Loucy (cell line): ENCODE measurements around the gene MYRIP.

Experiments used
- H2AFZ ChIP-seq: fragments of 200-600 bp; sonication (generic); 2 replicates; pipeline ENCODE4 v1.6.0; 2016; ENCODE audit warnings: antibody characterized with exemption, mild to moderate bottlenecking, low read length, moderate library complexity
- H3F3A ChIP-seq: fragments of 200-600 bp; 2 replicates; pipeline ENCODE4 v1.6.0; 2016; ENCODE audit warnings: antibody characterized with exemption, low read depth, mild to moderate bottlenecking
- H3K27me3 ChIP-seq: fragments of 200-600 bp; sonication (generic); 2 replicates; pipeline ENCODE4 v1.6.1; 2014; ENCODE audit warnings: low read length, mild to moderate bottlenecking; ENCODE audit not compliant: insufficient read depth, poor library complexity, severe bottlenecking
- H3K36me3 ChIP-seq: fragments of 200-600 bp; sonication (generic); 2 replicates; pipeline ENCODE4 v1.6.1; 2016; ENCODE audit warnings: low read length; ENCODE audit not compliant: insufficient read depth
- H3K4me1 ChIP-seq: fragments of 200-600 bp; sonication (generic); 2 replicates; pipeline ENCODE4 v1.5.1; 2014; ENCODE audit warnings: low read length, mild to moderate bottlenecking; ENCODE audit not compliant: insufficient read depth, poor library complexity, severe bottlenecking
- H3K4me2 ChIP-seq: fragments of 200-600 bp; sonication (generic); 2 replicates; pipeline ENCODE4 v1.6.0; 2014; ENCODE audit warnings: antibody characterized with exemption, low read length, low read depth, mild to moderate bottlenecking; ENCODE audit not compliant: poor library complexity, severe bottlenecking
- H3K4me3 ChIP-seq: fragments of 200-600 bp; sonication (generic); 2 replicates; pipeline ENCODE4 v1.5.1; 2014; ENCODE audit warnings: low read length, mild to moderate bottlenecking, mixed read lengths; ENCODE audit not compliant: poor library complexity, severe bottlenecking
- H3K79me2 ChIP-seq: fragments of 200-600 bp; sonication (generic); 2 replicates; pipeline ENCODE4 v1.6.1; 2014; ENCODE audit warnings: low read length; ENCODE audit not compliant: insufficient read depth
- H3K9ac ChIP-seq: fragments of 200-600 bp; sonication (generic); 2 replicates; pipeline ENCODE4 v1.6.0; 2014; ENCODE audit warnings: mild to moderate bottlenecking, low read depth, low read length, moderate library complexity; ENCODE audit not compliant: poor library complexity, severe bottlenecking
- H3K9me2 ChIP-seq: fragments of 200-600 bp; sonication (generic); replicated peaks from 2 replicates; pipeline ENCODE4 v1.6.1; 2016; ENCODE audit warnings: low read depth, low read length, mixed read lengths
- H3K9me3 ChIP-seq: fragments of 200-600 bp; sonication (generic); 2 replicates; pipeline ENCODE4 v1.6.1; 2014; ENCODE audit warnings: mild to moderate bottlenecking, antibody characterized with exemption, low read length, low read depth; ENCODE audit not compliant: insufficient read depth
- H4K20me1 ChIP-seq: fragments of 200-600 bp; sonication (generic); 2 replicates; pipeline ENCODE4 v1.6.0; 2014; ENCODE audit warnings: antibody characterized with exemption, low read length, mild to moderate bottlenecking; ENCODE audit not compliant: insufficient read depth, poor library complexity, severe bottlenecking
- EZH2phosphoT487 ChIP-seq: fragments of 200-600 bp; IDR thresholded peaks from 2 replicates; pipeline ENCODE4 v1.6.1; 2018; ENCODE audit warnings: antibody characterized with exemption, mild to moderate bottlenecking, moderate library complexity, borderline replicate concordance
- TF ChIP-seq, protein P1 (sequence below): fragments of 200-600 bp; sonication (generic); conservative IDR thresholded peaks from 2 replicates; pipeline ENCODE4 v1.5.1; 2014; ENCODE audit warnings: mild to moderate bottlenecking, antibody characterized with exemption, low read length

Gene MYRIP

DNA sequence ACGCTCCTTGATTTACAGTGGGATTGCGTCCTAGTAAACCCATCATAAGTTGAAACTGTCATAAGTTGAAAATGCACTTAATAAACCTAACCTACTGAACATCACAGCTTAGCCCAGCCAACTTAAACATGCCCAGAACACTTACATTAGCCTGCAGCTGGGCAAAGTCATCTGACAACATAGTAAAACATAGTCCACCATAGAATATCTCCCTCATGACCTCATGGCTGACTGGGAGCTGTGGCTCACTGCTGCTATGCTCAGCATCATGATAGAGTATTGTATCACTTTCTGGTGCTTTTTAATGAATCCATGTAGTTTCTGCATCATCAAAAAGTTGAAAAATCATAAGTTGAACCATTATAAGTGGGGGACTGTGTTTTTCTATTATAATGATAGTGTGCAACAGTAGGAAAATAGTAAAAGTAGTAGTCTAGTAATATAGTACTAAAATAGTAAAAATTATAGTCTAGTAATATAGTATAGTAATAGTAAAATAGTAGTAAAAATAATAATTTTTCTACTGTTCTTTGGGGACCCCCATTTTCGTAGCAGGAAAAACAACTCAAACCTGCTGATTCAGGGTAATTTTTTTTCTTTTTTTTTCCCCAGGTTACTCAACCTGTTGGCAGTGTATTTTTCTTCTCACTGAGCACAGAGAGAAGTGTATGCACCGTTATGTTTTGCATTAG is 233.5 kb downstream of the MYRIP start:
- TF ChIP-seq, protein P1, sequence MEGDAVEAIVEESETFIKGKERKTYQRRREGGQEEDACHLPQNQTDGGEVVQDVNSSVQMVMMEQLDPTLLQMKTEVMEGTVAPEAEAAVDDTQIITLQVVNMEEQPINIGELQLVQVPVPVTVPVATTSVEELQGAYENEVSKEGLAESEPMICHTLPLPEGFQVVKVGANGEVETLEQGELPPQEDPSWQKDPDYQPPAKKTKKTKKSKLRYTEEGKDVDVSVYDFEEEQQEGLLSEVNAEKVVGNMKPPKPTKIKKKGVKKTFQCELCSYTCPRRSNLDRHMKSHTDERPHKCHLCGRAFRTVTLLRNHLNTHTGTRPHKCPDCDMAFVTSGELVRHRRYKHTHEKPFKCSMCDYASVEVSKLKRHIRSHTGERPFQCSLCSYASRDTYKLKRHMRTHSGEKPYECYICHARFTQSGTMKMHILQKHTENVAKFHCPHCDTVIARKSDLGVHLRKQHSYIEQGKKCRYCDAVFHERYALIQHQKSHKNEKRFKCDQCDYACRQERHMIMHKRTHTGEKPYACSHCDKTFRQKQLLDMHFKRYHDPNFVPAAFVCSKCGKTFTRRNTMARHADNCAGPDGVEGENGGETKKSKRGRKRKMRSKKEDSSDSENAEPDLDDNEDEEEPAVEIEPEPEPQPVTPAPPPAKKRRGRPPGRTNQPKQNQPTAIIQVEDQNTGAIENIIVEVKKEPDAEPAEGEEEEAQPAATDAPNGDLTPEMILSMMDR: no peak
- TF ChIP-seq EZH2phosphoT487: no peak
- Histone ChIP-seq H3K27me3 (peaks cover 17% of the 10 kb centered on the region), H3K9me2 (no peaks in the 10 kb centered on the region), H2AFZ (no peak overlapping the region), H3K4me1 (no peaks in the 10 kb centered on the region), H3K36me3 (no peaks in the 10 kb centered on the region), H3K4me2 (no peak overlapping the region), H3K9me3 (no peaks in the 10 kb centered on the region), H3K4me3 (no peak overlapping the region), H4K20me1 (no peaks in the 10 kb centered on the region), H3F3A (no peaks in the 10 kb centered on the region), H3K79me2 (no peaks in the 10 kb centered on the region), H3K9ac (no peak overlapping the region)

DNA sequence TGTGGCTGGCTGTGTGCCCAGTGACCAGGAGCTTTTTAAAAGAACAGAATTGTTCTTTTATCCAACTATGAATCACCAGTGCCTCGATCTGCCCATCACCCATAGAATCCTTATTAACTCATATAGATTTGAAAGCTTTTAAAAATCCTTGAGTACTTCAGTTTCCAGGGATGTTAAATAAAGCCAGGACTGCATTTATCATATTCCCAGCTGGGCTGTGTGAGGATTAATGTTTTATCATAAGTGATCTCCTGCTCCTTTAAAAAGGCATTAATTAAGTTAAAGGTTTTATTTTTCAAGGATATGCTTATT is 234.0 kb downstream of the MYRIP start:
- H2AFZ ChIP-seq: no peak overlapping the region
- H3K9me3 ChIP-seq: no peaks in the 10 kb centered on the region
- no peaks in the 10 kb centered on the region for H3K9me2 ChIP-seq
- no peak overlapping the region for H3K9ac ChIP-seq
- TF ChIP-seq EZH2phosphoT487: no peak
- TF ChIP-seq, protein P1: no peak
- no peaks in the 10 kb centered on the region for H4K20me1 ChIP-seq
- H3K79me2 ChIP-seq: no peaks in the 10 kb centered on the region
- H3K4me3 ChIP-seq: no peak overlapping the region
- no peaks in the 10 kb centered on the region for H3F3A ChIP-seq
- peaks cover 17% of the 10 kb centered on the region for H3K27me3 ChIP-seq
- H3K4me1 ChIP-seq: no peaks in the 10 kb centered on the region
- H3K4me2 ChIP-seq: no peak overlapping the region
- no peaks in the 10 kb centered on the region for H3K36me3 ChIP-seq

DNA sequence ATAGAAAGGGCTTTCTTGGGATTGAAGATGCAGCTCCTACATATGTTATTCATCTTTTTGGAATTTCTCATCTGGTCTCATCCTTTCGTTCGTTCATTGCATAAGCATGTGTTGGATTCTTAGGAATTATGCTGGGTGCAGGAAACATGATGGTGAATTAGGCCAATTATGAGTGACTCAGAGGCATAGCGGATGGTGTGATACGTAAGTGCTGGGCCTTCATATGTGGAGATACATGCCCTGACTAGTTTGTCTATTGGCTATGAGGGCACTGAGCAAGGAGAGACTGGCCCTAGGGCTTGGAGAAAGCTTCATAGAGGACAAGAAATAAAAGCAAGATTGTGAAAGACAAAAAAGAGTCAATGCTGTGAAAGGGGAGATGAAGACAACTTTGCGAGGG is 235.1 kb downstream of the MYRIP start:
- Histone ChIP-seq H3K27me3 (peaks cover 17% of the 10 kb centered on the region), H3K79me2 (no peaks in the 10 kb centered on the region), H3K9me2 (no peaks in the 10 kb centered on the region), H3K36me3 (no peaks in the 10 kb centered on the region), H4K20me1 (no peaks in the 10 kb centered on the region), H3K9me3 (no peaks in the 10 kb centered on the region), H2AFZ (no peak overlapping the region), H3K4me2 (no peak overlapping the region), H3K4me3 (no peak overlapping the region), H3F3A (no peaks in the 10 kb centered on the region), H3K4me1 (no peaks in the 10 kb centered on the region), H3K9ac (no peak overlapping the region)
- TF ChIP-seq, protein P1: no peak
- no peak for TF ChIP-seq EZH2phosphoT487
